Middle frontal gyrus (tissue), 1 donor: ENCODE data around the gene TOE1.
A peak's percentile ranks its signal among the peaks of the same experiment; 100 is the strongest.
"Not testable (repeated sequence)": the region's sequence is repeated elsewhere in the genome, so short reads cannot be mapped to it uniquely, and the experiment has no call there.

Source experiments
- DNase-seq: peaks from one replicate; pipeline ENCODE4 v3.0.0-alpha.2; 2015; ENCODE audit warnings: low spot score; ENCODE audit errors: extremely low spot score

Gene TOE1

DNA sequence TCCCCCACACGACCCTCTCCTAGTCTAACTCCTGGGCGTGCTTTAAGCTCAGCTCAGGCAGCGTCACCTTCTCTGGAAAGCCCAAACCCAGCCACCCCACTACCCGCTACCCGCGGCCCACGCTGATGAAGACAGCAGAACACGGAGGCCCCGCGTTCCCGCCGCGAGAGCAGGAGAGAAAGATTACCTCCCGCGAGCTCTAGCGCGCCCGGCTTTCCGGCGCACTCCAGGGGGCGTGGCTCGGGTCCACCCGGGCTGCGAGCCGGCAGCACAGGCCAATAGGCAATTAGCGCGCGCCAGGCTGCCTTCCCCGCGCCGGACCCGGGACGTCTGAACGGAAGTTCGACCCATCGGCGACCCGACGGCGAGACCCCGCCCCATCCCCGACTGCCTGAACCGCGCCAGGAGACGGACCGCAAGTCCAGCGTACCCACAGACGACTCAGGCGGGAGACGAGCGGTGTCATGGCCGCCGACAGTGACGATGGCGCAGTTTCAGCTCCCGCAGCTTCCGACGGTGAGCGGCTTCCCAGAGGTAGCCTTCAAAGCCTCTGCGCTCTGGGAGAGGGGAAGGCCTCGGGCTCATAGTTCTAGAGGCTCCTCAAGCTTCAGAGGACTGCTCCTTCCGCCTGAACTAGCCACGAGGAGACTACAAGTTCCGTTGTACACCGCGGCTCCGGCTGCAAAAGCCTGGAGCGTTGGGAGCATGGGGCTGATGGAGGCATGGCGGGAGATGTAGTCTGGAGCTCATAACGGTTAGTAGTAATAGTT lies at the start of gene TOE1, which contains the start of gene MUTYH:
Gene TOE1, plus strand, starts transcription at position 382 of the 770 bp plus-strand sequence. Its CDS starts 83 bp downstream, at position 465.
Gene MUTYH, minus strand, starts transcription at position 652 of the 770 bp plus-strand sequence. CDS start 5,935 bp downstream, outside the sequence.
- peak; percentile 74 for DNase-seq

DNA sequence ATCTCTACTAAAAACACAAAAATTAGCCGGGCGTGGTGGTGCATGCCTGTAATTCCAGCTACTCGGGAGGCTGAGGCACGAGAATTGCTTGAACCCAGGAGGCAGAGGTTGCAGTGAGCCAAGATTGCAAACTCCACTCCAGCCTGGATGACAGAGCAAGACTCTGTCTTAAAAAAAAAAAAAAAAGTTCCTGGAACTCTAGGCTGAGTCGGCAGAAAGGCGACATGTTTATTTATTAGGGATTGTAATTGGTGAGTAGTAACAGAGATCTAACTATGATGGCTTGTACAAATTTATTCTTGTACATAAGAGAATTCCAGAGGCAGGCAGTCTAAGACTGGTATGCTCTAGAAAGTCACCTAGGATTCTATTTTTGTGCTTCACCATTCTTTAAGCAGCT lies 49.0 kb upstream of the TOE1 start:
- not testable (repeated sequence) for DNase-seq

DNA sequence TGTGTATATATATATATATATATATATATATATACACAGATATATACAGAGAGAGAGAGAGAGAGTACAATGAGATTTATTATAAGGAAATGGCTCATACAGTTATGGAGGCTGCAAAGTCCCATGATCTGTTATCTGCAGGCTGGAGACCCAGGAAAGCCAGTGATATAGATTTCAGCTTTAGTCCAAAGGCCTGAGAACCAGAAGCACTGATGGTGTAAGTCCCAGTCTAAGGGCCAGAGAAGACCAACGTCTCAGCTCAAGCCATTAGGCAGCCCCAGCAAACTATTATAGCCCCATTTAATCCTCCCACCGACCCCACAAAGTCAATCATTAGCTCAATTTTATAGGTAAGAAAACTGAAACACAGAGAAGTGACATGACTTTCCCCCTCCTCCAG lies 48.3 kb upstream of the TOE1 start:
- DNase-seq = no peak

DNA sequence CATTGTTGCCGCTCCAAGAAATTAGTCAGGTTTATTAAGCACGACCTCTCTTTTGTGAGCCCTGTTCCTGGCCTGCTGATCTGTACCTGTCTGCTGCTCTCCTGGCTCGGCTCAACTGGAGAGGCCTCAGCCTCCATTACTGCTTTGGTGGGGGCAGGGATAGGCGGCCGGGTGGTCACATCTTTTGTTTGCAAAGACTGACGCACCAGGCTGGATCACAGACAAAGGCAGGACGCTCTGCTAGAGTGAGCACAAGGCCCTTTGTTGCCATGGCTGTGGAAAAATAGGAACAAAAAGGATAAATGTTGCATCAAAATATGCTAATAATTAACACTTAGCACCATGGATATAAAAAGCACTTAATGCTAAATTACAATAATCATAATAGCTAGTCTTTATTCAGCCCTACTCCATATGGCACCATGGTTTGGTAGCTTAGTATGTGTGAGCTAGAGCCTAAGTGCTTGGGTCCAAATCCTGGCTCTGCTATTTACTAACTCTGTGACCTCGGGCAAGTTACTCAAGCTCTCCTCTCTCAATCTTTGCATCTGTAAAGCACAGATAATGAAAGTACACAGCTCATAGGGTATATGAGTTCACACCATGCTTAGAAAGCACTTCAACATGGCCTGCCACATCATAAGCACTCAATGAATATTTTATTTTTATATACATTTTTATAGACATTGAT lies 42.2 kb upstream of the TOE1 start:
- no peak for DNase-seq

DNA sequence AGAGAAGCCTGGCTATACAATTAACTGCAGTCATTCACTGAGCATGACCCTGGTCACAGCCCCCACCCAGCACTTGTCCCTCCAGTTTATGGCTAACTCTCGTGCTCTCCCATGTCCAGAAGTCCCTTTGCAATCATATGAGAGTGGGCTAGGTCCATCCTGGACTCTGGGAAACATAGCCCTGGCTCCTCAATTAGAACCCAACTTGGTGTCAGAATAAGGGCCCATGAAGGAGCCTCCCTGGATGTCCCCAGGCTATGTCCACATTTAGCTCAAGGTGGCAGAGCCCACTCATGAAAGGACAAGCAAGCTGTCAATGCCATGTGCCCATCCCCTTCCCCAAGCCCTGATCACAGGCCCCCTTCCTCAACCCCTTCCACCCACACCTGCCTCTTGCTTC lies 40.7 kb upstream of the TOE1 start:
- DNase-seq = no peak

DNA sequence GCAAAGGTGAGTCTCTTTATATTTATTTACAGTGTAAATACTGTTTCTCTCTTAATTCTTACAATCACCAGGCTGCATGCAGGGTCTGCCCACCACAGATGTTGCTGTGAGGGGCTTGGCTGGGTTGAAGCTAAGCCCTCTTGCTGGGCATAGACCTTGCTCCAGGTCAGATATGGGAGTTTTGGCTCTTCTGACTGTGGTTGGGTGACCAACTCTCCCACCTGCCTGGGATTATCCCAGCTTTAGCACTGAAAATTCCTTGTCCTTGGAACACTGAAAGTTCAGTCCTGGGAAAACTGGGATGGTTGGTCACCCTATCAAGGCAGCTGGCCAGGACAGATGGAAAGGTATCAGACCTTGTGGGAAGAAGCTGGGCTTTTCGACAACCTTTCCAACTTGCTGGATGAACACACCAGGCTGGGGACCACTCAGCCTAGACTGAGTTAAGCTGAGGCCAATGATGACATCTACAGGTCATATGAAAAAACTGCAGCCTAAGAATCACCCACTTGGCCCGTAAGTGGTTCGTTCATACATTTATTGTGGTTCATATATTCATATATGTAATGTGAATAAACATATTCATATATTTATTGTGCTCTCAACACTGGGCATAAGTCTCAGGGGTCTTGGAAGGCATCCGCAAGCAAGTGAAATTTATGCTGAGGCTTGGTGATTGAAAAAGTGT lies 39.8 kb upstream of the TOE1 start:
- peak; percentile 64 for DNase-seq

DNA sequence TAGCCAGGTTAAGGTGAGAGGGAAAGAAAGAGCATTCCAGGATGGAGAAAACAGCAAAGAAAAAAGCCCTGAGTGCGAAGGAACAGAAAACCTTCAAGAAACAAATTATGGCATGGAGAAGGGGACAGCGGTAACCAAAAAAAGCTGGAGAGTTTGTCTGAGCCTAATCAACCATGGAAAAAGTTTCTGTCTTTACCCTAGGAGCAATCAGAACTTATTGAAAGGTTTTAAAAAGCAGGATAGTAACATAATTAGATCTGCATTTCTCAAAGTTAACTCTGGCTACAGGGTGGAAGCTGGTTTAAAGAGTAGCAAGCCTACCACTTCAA lies 39.3 kb upstream of the TOE1 start:
- DNase-seq = no peak

DNA sequence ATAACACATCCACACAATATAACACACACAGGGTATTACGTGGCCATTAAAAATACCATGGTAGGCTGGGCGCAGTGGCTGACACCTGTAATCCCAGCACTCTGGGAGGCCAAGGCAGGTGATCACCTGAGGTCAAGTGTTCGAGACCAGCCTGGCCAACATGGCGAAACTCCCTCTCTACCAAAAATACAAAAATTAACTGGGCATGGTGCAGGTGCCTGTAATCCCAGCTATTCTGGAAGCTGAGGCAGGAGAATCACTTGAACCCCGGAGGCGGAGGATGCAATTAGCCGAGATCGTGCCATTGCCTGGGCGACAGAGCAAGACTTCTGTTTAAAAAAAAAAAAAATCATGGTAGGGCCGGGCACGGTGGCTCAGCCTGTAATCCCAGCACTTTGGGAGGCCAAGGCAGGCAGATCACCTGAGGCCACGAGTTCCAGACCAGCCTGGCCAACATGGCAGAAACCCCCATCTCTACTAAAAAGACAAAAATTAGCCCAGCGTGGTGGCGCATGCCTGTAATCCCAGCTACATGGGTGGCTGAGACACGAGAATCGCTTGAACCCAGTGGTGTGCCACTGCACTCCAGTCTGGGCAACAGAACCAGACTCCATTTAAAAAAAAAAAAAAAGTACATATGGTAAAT lies 37.3 kb upstream of the TOE1 start:
- DNase-seq = no peak

DNA sequence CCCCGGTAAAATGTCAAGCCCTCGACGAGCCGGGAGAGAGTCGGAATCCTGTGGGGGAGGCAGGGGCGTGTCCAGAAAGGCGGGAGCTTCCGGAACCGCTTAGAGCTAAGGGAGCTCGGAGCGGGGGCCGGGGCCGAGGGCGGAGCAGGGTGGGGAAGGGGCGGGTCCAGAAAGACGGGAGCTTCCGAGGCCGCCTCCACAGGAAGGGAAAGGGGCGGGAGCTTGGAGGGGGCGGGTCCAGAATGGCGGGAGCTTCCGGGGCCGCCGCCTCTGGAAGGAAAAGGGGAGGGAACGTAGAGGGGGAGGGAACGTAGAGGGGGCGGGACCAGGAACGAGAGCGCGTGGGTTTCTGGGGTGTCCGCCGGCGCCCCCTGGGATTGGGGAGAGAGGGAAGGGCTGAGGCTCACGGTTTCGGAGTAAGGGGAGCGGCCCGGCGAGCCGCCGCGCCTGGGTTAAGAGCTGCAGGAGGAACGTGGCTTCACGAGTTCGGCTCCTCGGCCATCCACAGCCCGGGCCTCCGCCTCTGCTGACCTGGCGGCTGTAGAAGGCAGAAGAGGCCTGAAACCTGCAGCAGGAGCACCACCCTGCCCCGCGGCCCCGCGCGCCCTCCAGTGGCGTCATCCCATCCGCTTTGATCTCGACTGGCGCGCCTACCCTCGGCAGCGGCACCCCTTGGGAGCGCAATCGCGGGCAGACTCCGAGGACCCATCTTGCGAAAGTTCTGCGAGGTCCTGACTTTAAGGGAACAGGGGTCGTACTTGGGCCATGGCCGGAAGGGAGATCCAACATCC lies 36.3 kb upstream of the TOE1 start:
- peak; percentile 90 for DNase-seq

DNA sequence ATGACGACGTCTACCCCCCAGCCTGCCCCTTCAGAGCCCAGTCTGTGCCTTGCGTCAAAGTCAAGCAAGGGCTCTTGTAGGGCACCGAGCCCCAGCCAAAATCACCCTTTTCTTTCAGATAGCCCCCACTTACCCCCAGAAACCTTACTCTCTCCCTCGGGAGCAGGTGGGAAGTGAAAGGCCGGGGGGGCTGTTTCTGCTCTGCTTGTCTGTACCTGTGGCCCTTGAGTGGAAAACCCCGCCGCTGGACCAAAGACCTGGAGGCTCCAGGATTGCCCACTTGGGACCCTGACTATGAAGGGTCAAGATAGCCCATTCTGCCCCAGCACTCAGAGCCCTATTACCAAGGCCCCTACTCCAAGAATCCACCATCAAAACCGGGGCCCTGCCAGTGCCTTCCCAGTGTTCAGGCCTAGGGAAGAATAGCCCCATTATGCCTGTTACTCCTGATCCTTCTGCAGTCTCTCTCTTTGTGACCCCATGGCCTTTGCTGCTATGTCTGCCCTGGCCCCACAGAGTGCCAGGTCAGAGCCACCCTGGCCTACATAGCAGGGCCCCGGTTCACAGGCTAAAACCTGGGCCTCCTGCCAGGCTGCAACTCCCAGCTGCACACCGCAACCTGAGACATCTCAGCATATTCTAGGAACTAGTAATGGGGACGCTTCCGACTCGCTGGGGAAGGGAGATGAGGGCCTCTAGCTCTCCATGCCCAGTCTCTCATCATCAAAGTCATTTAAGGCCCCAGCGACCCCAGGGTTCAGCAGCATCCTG lies 35.5 kb upstream of the TOE1 start:
- DNase-seq = no peak

DNA sequence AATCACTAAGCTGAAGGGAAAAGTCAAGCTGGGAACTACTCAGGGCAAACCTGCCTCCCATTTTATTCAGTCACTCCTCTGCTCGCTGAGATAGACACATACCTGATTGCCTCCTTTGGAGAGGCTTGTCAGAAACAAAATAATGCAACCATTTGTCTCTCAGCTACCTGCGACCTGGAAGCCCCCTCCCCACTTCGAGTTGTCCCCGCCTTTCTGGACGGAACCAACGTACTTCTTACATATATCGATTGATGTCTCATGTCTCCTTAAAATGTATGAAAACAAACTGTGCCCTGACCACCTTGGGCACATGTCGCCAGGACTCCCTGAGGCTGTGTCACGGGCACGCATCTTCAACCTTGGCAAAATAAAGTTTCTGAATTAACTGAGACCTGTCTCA lies 34.7 kb upstream of the TOE1 start:
- no peak for DNase-seq

DNA sequence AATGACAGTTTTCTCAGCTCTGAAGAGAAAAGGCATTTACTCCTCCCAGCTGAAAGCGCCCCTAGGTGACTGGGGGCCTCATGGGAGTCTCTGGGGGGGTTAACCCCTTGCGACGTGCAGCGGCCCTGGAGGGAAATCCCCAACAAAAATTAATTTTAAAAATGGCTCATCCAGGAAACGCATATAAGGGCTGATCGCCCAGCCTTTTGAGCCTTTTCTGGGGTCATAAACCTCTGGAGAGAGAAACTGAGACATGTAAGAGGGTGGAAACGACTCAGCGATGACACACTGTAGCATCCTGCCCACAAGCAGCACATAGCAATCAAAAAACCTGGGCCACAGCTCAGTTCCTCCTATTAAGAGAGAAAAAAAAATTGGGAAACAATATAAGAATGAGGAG lies 33.7 kb upstream of the TOE1 start:
- DNase-seq = no peak

DNA sequence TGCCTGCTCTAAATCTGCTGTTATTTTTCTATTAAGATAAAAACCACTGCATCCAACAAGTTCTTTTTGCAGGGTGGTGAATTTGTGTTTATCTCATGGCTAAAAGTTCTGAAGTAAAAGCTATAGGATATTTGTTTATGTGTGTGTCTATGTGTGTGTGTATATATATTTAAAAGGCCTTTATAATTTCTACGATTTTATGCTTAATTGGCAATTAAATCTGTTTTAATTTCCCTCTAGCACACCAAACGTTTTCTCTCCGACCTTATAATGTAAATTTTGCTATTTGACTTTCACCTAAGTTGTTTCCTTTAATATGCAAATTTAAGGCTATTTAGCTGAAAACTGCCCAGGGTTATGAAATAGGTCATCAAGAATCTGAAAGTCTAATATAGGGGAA lies 33.1 kb upstream of the TOE1 start:
- no peak for DNase-seq

DNA sequence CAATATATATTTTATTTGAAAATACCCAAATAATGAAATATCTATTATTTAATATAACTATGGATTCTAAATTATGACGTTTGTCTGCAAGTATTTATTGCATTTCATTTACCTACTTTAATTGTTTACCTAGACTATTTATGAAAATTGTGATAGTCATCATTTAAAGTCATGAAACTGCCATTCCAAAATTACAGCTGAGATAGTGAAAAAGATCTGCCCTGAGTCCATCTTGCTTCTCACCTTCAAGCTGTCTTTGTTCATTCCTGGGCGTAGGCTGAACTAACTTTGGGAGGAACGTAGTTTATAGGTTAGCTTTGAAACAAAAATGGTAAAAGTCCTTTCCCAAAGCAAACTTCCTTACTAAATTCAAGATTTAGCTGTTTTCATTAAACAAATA lies 25.7 kb upstream of the TOE1 start:
- DNase-seq = no peak

DNA sequence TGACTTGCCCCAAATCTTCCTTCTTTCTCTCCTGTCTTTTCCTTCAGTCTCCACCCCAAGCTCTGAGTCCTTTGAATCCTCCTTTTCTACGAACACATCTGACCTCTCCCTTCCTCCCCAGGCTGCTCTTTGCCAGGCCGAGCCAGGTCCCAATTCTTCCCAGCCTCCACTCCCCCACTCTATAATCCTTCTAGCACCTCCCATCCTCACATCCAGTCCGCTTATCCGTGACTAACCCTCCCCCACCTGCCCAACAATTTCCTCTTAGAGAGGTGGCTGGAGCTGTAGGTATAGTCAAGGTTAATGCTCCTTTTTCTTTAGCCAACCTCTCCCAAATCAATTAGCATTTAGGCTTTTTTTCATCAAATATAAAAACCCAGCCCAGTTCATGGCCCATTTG lies 22.8 kb upstream of the TOE1 start:
- no peak for DNase-seq

DNA sequence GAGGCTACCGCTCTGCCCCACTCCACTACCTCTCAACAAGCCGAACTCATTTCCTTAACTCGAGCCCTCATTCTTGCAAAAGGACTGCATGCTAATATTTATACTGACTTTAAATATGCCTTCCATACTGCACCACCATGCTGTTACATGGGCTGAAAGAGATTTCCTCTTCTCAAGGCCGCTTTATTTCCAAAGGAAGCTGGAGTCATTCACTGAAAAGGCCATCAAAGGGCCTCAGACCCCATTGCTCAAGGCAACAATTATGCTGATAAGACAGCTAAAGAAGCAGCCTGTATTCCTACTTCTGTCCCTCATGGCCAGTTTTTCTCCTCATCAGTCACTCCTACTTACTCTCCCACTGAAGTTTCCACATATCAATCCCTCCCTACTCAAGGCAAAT lies 20.2 kb upstream of the TOE1 start:
- DNase-seq = no peak

DNA sequence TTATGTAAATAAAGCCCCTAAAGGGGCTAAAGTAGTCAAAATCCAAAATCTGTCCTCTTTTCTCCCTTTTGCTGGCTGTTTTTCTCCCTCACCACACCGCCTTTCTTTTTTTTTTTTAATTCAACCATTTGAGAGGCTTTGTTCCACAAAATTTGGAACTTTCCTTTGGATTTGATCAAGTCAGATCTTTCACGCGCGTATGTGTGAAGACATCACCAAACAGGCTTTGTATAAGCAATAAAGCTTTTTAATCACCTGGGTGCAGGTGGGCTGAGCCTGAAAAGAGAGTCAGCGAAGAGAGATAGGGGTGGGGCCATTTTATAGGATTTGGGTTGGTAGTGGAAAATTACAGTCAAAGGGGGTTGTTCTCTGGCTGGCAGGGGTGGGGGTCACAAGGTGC lies 18.5 kb upstream of the TOE1 start:
- no peak for DNase-seq

DNA sequence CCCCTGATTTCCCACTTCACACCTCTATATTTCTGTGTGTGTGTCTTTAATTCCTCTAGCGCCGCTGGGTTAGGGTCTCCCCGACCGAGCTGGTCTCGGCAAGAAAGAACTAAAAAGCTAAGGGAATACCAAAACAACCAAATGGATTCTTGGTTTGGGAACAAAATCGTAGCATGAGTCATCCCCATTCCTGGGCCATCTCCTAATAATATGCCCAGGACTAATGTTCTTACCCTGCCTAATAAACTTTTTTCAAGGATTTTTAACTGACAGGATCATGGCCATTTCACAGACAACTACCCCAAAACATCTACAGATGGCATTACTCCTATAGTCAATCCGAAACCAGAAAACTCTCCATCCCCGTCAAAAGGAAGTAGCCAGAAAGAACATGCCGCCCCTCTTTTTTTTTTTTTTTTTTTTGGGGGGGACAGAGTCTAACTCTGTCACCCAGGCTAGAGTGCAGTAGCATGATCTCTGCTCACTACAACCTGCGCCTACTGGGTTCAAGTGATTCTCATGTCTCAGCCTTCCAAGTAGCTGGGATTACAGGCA lies 17.4 kb upstream of the TOE1 start:
- no peak for DNase-seq

DNA sequence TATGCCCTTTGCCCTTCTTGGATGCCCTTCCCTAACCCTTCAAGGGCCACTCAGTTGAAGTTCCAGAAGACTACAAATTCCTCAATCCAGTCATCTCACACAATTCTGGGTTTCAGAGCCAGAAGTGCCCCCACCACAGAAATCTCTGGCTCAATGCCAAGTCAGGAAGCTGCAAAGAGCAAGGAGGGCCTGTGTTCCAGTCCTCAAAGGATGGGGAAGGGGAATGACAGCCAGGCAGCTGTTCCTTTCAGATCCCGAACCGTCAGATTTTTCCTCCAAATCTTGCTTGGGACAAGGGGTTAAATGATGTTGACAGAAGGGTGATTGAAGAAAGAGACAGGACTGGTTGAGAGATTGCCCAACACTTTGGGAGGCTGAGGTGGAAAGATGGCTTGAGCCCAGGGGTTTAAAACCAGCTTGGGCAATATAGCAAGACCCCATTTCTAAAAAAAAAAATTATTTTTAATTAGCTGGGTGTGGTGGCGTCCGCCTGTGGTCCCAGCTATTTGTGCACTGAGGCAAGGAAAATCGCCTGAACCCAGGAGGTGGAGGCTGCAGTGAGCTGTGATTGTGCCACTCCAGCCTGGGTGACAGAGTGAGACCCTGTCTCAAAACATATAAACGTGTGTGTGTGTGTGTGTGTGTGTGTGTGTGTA lies 14.0 kb upstream of the TOE1 start:
- DNase-seq = no peak
